BE2C (cell line): Measurements from ENCODE around the gene ZNF81.
"Not testable (repeated sequence)": the region's sequence is repeated elsewhere in the genome, so short reads cannot be mapped to it uniquely, and the experiment has no call there.

Source experiments
- DNase-seq: peaks from one replicate; pipeline ENCODE4 v3.0.0-alpha.2; 2020
- H3K27me3 ChIP-seq: fragments of 250-450 bp; sonication (Bioruptor Pico); 2 replicates; pipeline ENCODE4 v1.5.1; 2020; ENCODE audit warnings: mild to moderate bottlenecking
- H3K36me3 ChIP-seq: fragments of 250-450 bp; sonication (Bioruptor Pico); 2 replicates; pipeline ENCODE4 v1.5.1; 2020; ENCODE audit warnings: mild to moderate bottlenecking
- H3K4me1 ChIP-seq: fragments of 250-450 bp; sonication (Bioruptor Pico); 2 replicates; pipeline ENCODE4 v1.5.1; 2020
- H3K4me3 ChIP-seq: 2 replicates; pipeline ENCODE4 v1.5.1; 2011; ENCODE audit warnings: low read depth, low read length
- H3K9me3 ChIP-seq: fragments of 250-450 bp; sonication (Bioruptor Pico); 2 replicates; pipeline ENCODE4 v1.5.1; 2020
- TF ChIP-seq, protein P1 (sequence below): IDR thresholded peaks from 2 replicates; pipeline ENCODE4 v1.5.1; 2012; ENCODE audit warnings: mild to moderate bottlenecking, low read depth, low read length

The ZNF81 gene

DNA sequence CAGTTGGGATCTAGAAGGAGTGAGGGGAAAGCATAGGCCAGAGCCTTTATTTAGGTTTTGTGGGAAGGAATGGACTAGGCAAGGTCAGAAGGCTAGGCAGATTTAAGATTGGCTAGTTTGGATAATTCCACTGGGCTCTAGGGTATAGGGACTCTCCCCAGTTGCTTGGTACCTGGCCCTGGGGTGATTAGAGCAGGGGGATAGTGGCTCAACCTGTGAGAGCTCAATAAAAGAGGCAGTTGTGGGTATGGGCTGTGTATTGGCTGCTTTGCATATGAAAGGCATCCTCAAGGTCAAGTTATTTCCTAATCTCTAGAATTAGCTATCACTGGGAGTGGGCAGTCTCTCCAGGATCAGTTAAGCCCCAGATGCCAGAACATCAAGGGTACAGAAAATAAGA is 61.3 kb downstream of the ZNF81 start:
- TF ChIP-seq, protein P1, sequence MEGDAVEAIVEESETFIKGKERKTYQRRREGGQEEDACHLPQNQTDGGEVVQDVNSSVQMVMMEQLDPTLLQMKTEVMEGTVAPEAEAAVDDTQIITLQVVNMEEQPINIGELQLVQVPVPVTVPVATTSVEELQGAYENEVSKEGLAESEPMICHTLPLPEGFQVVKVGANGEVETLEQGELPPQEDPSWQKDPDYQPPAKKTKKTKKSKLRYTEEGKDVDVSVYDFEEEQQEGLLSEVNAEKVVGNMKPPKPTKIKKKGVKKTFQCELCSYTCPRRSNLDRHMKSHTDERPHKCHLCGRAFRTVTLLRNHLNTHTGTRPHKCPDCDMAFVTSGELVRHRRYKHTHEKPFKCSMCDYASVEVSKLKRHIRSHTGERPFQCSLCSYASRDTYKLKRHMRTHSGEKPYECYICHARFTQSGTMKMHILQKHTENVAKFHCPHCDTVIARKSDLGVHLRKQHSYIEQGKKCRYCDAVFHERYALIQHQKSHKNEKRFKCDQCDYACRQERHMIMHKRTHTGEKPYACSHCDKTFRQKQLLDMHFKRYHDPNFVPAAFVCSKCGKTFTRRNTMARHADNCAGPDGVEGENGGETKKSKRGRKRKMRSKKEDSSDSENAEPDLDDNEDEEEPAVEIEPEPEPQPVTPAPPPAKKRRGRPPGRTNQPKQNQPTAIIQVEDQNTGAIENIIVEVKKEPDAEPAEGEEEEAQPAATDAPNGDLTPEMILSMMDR, result no peak
- Histone ChIP-seq H3K4me3 (no peak overlapping the region), H3K9me3 (no peaks in the 10 kb centered on the region), H3K27me3 (no peaks in the 10 kb centered on the region), H3K36me3 (no peaks in the 10 kb centered on the region), H3K4me1 (no peaks in the 10 kb centered on the region)
- no peak for DNase-seq

DNA sequence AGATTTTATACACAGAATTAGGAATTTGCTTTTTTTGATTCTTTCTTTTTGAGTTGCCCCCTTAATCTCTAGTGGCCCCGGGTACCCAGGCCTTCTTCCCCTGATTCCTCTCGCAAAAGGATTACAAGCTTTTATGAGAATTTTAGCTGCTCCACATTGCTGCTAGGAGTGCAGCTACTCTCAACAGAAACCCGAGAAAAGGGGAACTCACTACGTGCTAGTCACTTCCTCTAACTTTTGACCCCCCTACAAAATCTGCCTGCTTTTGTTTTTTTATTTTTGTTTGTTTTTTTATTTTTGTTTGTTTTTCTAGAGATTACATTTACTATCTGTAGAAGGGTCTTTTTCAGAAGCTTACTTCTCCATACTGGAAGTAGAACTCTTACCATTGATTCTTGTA is 64.1 kb downstream of the ZNF81 start:
- no peaks in the 10 kb centered on the region for H3K27me3 ChIP-seq
- no peaks in the 10 kb centered on the region for H3K4me1 ChIP-seq
- TF ChIP-seq, protein P1, result no peak
- H3K4me3 ChIP-seq, result no peak overlapping the region
- no peaks in the 10 kb centered on the region for H3K9me3 ChIP-seq
- H3K36me3 ChIP-seq, result no peaks in the 10 kb centered on the region
- DNase-seq, result no peak

DNA sequence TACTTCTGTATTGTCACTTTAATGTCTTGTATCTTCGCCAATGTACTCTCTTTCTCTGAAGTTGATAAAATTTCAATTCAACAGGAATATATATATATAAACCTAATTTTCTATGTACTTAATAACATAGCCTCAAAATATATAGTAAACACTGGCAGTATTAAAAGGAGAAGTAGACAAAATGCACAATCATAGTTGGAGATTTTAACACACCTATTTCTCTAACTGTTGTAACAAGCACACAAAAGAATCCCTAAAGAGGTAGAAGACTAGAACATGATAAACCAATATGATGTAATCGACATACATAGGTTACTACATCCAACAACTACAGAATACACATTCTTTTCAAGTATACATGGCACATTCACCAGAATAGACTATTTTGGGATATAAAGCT is 65.5 kb downstream of the ZNF81 start:
- Histone ChIP-seq H3K4me3 (no peak overlapping the region), H3K4me1 (no peaks in the 10 kb centered on the region), H3K27me3 (no peaks in the 10 kb centered on the region), H3K9me3 (no peaks in the 10 kb centered on the region), H3K36me3 (no peaks in the 10 kb centered on the region)
- TF ChIP-seq, protein P1, result no peak
- DNase-seq, result no peak

DNA sequence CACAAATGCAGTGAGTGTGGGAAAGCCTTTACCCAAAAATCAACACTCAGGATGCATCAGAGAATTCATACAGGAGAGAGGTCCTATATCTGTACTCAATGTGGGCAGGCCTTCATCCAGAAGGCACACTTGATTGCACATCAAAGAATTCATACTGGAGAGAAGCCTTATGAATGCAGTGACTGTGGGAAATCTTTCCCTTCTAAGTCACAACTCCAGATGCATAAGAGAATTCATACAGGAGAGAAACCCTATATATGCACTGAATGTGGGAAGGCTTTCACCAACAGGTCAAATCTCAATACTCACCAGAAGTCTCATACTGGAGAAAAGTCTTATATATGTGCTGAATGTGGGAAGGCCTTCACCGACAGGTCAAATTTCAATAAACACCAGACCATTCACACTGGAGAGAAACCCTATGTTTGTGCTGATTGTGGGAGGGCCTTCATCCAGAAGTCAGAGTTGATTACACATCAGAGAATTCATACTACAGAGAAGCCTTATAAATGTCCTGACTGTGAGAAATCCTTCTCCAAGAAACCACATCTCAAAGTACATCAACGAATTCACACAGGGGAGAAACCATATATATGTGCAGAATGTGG is 79.3 kb downstream of the ZNF81 start:
- Histone ChIP-seq H3K9me3 (no peaks in the 10 kb centered on the region), H3K27me3 (no peaks in the 10 kb centered on the region), H3K4me1 (no peaks in the 10 kb centered on the region), H3K36me3 (no peaks in the 10 kb centered on the region; the same call in 1 of the 2 replicates), H3K4me3 (no peak overlapping the region)
- DNase-seq, result no peak
- TF ChIP-seq, protein P1, result no peak

DNA sequence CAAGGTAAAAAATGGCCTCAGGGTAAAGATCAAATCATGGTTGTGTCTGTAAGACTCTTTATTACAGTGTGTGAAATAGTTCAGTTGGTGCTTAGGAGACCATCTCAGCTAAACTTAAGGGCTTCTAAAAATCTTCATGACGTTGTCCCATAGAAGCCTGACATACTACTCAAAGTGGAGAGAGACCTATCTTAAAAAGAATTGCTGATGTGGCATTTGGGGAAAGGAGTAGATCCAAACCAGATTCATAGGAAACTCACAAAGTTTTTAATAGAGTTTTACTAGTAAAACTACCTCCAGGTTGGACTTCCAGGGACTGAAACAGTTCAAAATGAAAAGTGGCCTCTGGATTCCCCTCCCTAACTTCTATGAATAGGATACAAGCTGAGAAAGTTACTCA is 81.6 kb downstream of the ZNF81 start:
- no peak for DNase-seq
- H3K9me3 ChIP-seq, result no peaks in the 10 kb centered on the region
- H3K27me3 ChIP-seq, result no peaks in the 10 kb centered on the region
- H3K36me3 ChIP-seq, result no peaks in the 10 kb centered on the region; the same call in 1 of the 2 replicates
- no peak overlapping the region for H3K4me3 ChIP-seq
- no peaks in the 10 kb centered on the region for H3K4me1 ChIP-seq
- TF ChIP-seq, protein P1, result no peak

DNA sequence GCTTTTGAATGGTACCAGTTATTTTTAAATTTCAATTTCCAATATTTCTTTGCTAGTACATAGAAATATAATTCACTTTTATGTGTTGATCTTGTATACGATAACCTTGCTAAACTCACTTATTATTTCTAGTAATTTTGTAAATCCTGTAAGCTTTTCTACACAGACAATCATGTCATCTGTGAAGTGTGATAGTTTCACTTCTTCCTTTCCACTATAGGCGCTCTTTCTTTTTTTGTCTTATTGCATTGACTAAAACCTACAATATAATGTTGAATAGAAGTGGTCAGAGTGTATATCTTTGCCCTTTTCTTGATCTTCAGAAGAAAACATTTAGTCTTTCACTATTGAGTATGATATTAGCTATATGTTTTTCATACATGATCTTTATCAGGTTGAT is 90.5 kb downstream of the ZNF81 start:
- H3K36me3 ChIP-seq, result no peaks in the 10 kb centered on the region
- H3K9me3 ChIP-seq, result no peaks in the 10 kb centered on the region
- DNase-seq, result no peak
- no peaks in the 10 kb centered on the region for H3K27me3 ChIP-seq
- no peaks in the 10 kb centered on the region for H3K4me1 ChIP-seq
- no peak overlapping the region for H3K4me3 ChIP-seq
- TF ChIP-seq, protein P1, result no peak

DNA sequence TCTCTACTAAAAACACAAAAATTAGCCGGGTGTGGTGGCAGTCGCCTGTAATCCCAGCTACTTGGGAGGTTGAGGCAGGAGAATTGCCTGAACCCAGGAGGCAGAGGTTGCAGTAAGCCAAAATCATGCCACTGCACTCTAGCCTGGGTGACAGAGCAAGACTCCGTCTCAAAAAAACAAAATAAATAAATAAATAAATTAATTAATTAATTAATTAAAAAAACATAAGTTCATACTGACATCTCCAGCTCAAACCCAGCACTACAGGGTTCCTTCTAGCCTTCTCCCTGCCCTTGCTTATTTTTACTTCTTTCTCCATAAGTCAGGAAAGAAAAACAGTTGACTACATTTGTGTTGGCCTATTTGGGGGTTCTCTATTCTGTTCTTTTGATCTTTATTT is 95.3 kb downstream of the ZNF81 start:
- not testable (repeated sequence) for H3K9me3 ChIP-seq, H3K4me3 ChIP-seq, H3K36me3 ChIP-seq, DNase-seq, H3K4me1 ChIP-seq, H3K27me3 ChIP-seq
